K562 (cell line): ENCODE data around the gene C1orf167. TPM values are rescaled to one million over a fixed set of nuclear protein-coding genes. Genes with fewer than 3 reads are reported as not detected.

Experiments
- ATAC-seq: fragments of 200-7000 bp; cut with Tn5 transposase; 3 replicates; pipeline ENCODE4 v1.9.1; 2020; ENCODE audit warnings: moderate library complexity
- BruUV-seq: library from RNA; stranded (reverse); fragments of 400-500 nt; replicated peaks from 2 replicates; lab custom pipeline; 2021; lab: Mats Ljungman, UMichigan
- CTCF ChIA-PET: fragments of 300-600 bp; formaldehyde crosslinking; extraction: SDS; loops from one replicate; lab custom pipeline; 2021; ENCODE audit warnings: low intra/inter-chr PET ratio; lab: Yijun Ruan, JAX
- POLR2A ChIA-PET: fragments of 300-600, 350-650 bp; sonication (Branson Sonifier 250); formaldehyde crosslinking; extraction: SDS; loops from one replicate; lab custom pipeline; 2021; ENCODE audit warnings: antibody characterized with exemption, inconsistent platforms; lab: Yijun Ruan, JAX
- DNase-seq, 4 experiments: peaks; one replicate each; pipeline versions ENCODE4 v3.0.0 to v3.0.0-alpha.2; 2011 to 2018; ENCODE audit warnings: low spot score in 3 of 4, mixed read lengths in 3 of 4; ENCODE audit errors: extremely low read depth in 1 of 4
- FAIRE-seq: peaks from 2 replicates; lab custom pipeline; 2011; peaks lifted over from hg19 to GRCh38; lab: Jason Lieb, UNC
- H2AFZ ChIP-seq: 2 replicates; pipeline ENCODE4 v1.6.0; 2011; ENCODE audit warnings: low read depth, low read length, control low read depth, inconsistent platforms
- H3K27ac ChIP-seq: fragments of 200-600 bp; 3 replicates; pipeline ENCODE4 v1.8.0; 2011; ENCODE audit warnings: low read depth, mild to moderate bottlenecking, control low read depth, inconsistent platforms, low read length, moderate library complexity, mixed read lengths; ENCODE audit errors: extremely low read depth
- H3K27me3 ChIP-seq, 2 experiments: fragments of 300-600 bp in 1 of 2; 2 replicates in 1 of 2; 3 replicates in 1 of 2; pipeline versions ENCODE4 v1.6.0 to v1.8.0; 2011; ENCODE audit warnings: inconsistent platforms in 2 of 2, low read length in 2 of 2, mild to moderate bottlenecking in 1 of 2, mixed read lengths in 1 of 2, moderate library complexity in 1 of 2; ENCODE audit not compliant: control insufficient read depth in 2 of 2, insufficient read depth in 2 of 2
- H3K36me3 ChIP-seq: fragments of 300-600 bp; 3 replicates; pipeline ENCODE4 v1.8.0; 2011; ENCODE audit warnings: mild to moderate bottlenecking, low read length, inconsistent platforms; ENCODE audit not compliant: control insufficient read depth, insufficient read depth
- H3K4me1 ChIP-seq, 2 experiments: fragments of 200-600 bp in 1 of 2; replicated peaks in 1 of 2; 2 replicates in 1 of 2; 3 replicates in 1 of 2; pipeline versions ENCODE4 v1.5.1 to v1.8.0; 2011; ENCODE audit warnings: inconsistent platforms in 2 of 2, low read length in 2 of 2, mild to moderate bottlenecking in 1 of 2, mixed read lengths in 1 of 2, moderate library complexity in 1 of 2; ENCODE audit not compliant: control insufficient read depth in 2 of 2, insufficient read depth in 2 of 2
- H3K4me2 ChIP-seq: 2 replicates; pipeline ENCODE4 v1.6.1; 2011; ENCODE audit warnings: low read length, control low read depth, inconsistent platforms, mixed read lengths; ENCODE audit not compliant: insufficient read depth
- H3K4me3 ChIP-seq: fragments of 200-600 bp; sonication (generic), shearing (Covaris generic); 2 replicates; pipeline ENCODE4 v1.5.1; 2016; ENCODE audit warnings: control low read depth, inconsistent platforms
- H3K79me2 ChIP-seq: fragments of 200-600 bp; 3 replicates; pipeline ENCODE4 v1.8.0; 2011; ENCODE audit warnings: low read length, inconsistent platforms; ENCODE audit not compliant: control insufficient read depth, insufficient read depth
- H3K9ac ChIP-seq, 2 experiments: 2 replicates each; pipeline versions ENCODE4 v1.6.0 to v1.6.1; 2011; ENCODE audit warnings: low read depth in 2 of 2, low read length in 2 of 2, control low read depth in 1 of 2, inconsistent platforms in 1 of 2, mild to moderate bottlenecking in 1 of 2, mixed read lengths in 1 of 2; ENCODE audit not compliant: insufficient read depth in 1 of 2
- H3K9me1 ChIP-seq: one replicate; pipeline ENCODE4 v1.6.0; 2011; ENCODE audit warnings: inconsistent platforms, mild to moderate bottlenecking, low read length, moderate library complexity; ENCODE audit not compliant: control insufficient read depth, insufficient read depth
- H3K9me3 ChIP-seq: replicated peaks from 2 replicates; pipeline ENCODE4 v1.5.1; 2011; ENCODE audit warnings: low read depth, low read length, inconsistent platforms; ENCODE audit not compliant: control insufficient read depth, insufficient read depth
- H4K20me1 ChIP-seq: replicated peaks from 2 replicates; pipeline ENCODE4 v1.6.1; 2011; ENCODE audit warnings: low read length, inconsistent platforms, mixed read lengths; ENCODE audit not compliant: control insufficient read depth, insufficient read depth
- BACH1 ChIP-seq: fragments of 200-800 bp; sonication (Bioruptor generic); IDR thresholded peaks from 2 replicates; pipeline ENCODE4 v1.6.1; 2016; ENCODE audit warnings: missing genetic modification characterization, missing compliant biosample characterization
- BRD9 ChIP-seq: fragments of 450-650 bp; IDR thresholded peaks from 2 replicates; pipeline ENCODE4 v1.6.1; 2018; ENCODE audit warnings: low read depth; ENCODE audit not compliant: partially characterized antibody
- KLF6 ChIP-seq: fragments of 250-450 bp; sonication (Bioruptor Pico); IDR thresholded peaks from 2 replicates; pipeline ENCODE4 v1.4.0; 2020; ENCODE audit warnings: mild to moderate bottlenecking, moderate library complexity, borderline replicate concordance
- NEUROD1 ChIP-seq: fragments of 150-350 bp; IDR thresholded peaks from 2 replicates; pipeline ENCODE4 v1.6.1; 2014; ENCODE audit warnings: borderline replicate concordance, low read length, low read depth; ENCODE audit not compliant: partially characterized antibody
- NRF1 ChIP-seq, 2 experiments: fragments of 450-650 bp; IDR thresholded peaks in 1 of 2; conservative IDR thresholded peaks in 1 of 2; 2 replicates each; pipeline ENCODE4 v1.6.1; 2014; ENCODE audit warnings: mild to moderate bottlenecking in 2 of 2
- PCBP1 ChIP-seq: fragments of 200-400 bp; formaldehyde crosslinking; IDR thresholded peaks from 2 replicates; pipeline ENCODE4 v1.6.1; 2018; ENCODE audit warnings: mild to moderate bottlenecking, low read depth, low read length; ENCODE audit not compliant: poor library complexity, severe bottlenecking
- POLR2G ChIP-seq: fragments of 200-400 bp; formaldehyde crosslinking; IDR thresholded peaks from 2 replicates; pipeline ENCODE4 v1.6.1; 2017; ENCODE audit warnings: low read depth, mild to moderate bottlenecking, antibody characterized with exemption, low read length, moderate library complexity
- RBFOX2 ChIP-seq: fragments of 200-400 bp; formaldehyde crosslinking; IDR thresholded peaks from 2 replicates; pipeline ENCODE4 v1.6.1; 2017; ENCODE audit warnings: low read depth, mild to moderate bottlenecking, low read length, moderate library complexity
- STAT5B ChIP-seq: fragments of 250-450 bp; sonication (Bioruptor Pico); IDR thresholded peaks from 2 replicates; pipeline ENCODE4 v1.8.0; 2021; ENCODE audit warnings: mild to moderate bottlenecking, inconsistent platforms
- TOE1 ChIP-seq, 2 experiments: fragments of 450-650 bp in 1 of 2; sonication (generic) in 1 of 2; formaldehyde crosslinking in 1 of 2; IDR thresholded peaks; 2 replicates each; pipeline versions ENCODE4 v1.7.1 to v1.8.0; 2016 to 2022; ENCODE audit warnings: borderline replicate concordance in 2 of 2, mild to moderate bottlenecking in 2 of 2, antibody characterized with exemption in 1 of 2, inconsistent platforms in 1 of 2, low read depth in 1 of 2, missing genetic modification reagents in 1 of 2, moderate library complexity in 1 of 2
- ZBED1 ChIP-seq: IDR thresholded peaks from 2 replicates; pipeline ENCODE4 v1.6.1; 2014
- ZNF445 ChIP-seq: fragments of 250-450 bp; sonication (Bioruptor Pico); IDR thresholded peaks from 2 replicates; pipeline ENCODE4 v1.4.0; 2020; ENCODE audit warnings: low read depth, mild to moderate bottlenecking, moderate library complexity
- ZNF766 ChIP-seq: fragments of 200-800 bp; sonication (Bioruptor generic); conservative IDR thresholded peaks from 2 replicates; pipeline ENCODE4 v1.6.1; 2016; ENCODE audit warnings: missing genetic modification characterization, missing compliant biosample characterization
- WGBS: fragments of 100-300 bp; shearing (Covaris generic); methylation state at CpG from one replicate; pipeline ENCODE4 v1.1.6; 2016; ENCODE audit warnings: low coverage, mixed read lengths; ENCODE audit not compliant: insufficient coverage; ENCODE audit errors: missing lambda C conversion rate; 5-methylcytosine and 5-hydroxymethylcytosine counted together
- in situ Hi-C: fragments of 300-500 bp; cut with MboI; formaldehyde crosslinking; loops from 4 replicates; pipeline ENCODE4 v1.15.0; 2018; ENCODE audit warnings: inconsistent platforms, mixed read lengths
- intact Hi-C: fragments of 100-400 bp; cut with micrococcal nuclease; formaldehyde crosslinking; loops from 2 replicates; pipeline ENCODE4 v1.14.2; 2022
- polyA plus RNA-seq, 8 experiments: library from polyadenylated mRNA; depleted of rRNA in 4 of 8; stranded (reverse) in 5 of 8; unstranded in 3 of 8; fragments of >200 nt; fragmentation: Nextera tagmentation in 2 of 8; fragmentation: Illumina TruSeq in 1 of 8; extraction: Ambion mirVana in 2 of 8; extraction: Trizol in 1 of 8; gene quantifications; 2 replicates each; pipeline versions ENCODE4 v1.2.1 to v1.2.3, GENCODE V29; 2011 to 2014; ENCODE audit warnings: inconsistent platforms in 1 of 8, missing spikeins in 1 of 8
- total RNA-seq, 7 experiments: library from RNA; depleted of rRNA in 6 of 7; stranded (reverse); fragments of >200 nt in 6 of 7; fragmentation: Illumina TruSeq in 2 of 7; extraction: Trizol in 2 of 7; gene quantifications; 2 replicates each; pipeline versions ENCODE4 v1.2.1 to v1.2.3, GENCODE V29; 2011 to 2021; ENCODE audit warnings: low replicate concordance in 1 of 7
- TF ChIP-seq, protein P1 (sequence below): fragments of 250-450 bp; sonication (Bioruptor Pico); IDR thresholded peaks from 2 replicates; pipeline ENCODE4 v1.5.1; 2021; ENCODE audit warnings: mild to moderate bottlenecking
- TF ChIP-seq, protein P2 (sequence below): fragments of 450-650 bp; IDR thresholded peaks from 2 replicates; pipeline ENCODE4 v1.6.1; 2016; ENCODE audit warnings: low read depth, mild to moderate bottlenecking, moderate library complexity

Gene C1orf167
- total and polyA plus RNA-seq, 9 of the 15 experiments (the other 6 are each of a cell fraction or from before 2014, with no cell fraction given) = 0.22 to 0.86 (median 0.31) TPM; not detected in 2

DNA sequence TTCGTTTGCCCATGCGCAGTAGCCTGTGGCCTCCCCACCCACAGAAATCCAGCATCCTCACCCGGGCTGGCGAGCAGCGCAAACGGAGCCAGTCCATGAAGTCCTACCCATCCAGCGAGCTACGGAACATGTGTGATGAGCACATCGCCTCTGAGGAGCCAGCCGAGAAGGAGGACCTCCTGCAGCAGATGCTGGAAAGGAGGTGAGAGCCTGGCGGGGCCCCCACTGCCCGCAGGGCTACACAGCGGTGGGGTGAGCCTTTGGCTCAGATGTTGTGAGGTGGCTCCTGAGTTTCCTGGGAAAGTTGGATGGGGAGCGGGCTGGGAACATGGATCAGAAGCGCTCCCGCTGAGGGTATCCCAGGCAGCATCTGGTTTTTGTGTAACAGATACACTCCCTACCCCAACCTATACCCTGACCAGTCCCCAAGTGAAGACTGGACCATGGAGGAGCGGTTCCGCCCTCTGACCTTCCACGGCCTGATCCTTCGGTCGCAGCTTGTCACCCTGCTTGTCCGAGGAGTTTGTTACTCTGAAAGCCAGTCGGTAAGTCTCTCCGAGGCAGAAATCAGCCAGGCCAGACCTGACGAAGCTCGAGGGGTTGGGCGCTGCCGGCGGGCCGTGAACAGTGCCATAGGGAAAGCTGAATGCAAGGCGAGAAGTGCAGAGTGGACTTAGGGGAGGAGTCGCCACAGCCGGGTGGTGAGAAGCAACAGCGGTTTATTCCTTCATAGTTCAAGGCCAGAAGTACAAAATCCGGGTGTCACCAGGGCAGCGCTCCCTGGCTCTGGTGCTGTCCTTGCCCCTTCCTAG lies 75.2 kb downstream of the C1orf167 start:
- H3K27me3 ChIP-seq = no peaks in the 10 kb centered on the region
- TF ChIP-seq POLR2G (0 out of 2 replicates have a peak, but pooled peaks have one; percentile 31), NRF1 (conservative IDR thresholded peaks at IDR 0.05 in 1 of 2, IDR thresholded peaks at IDR 0.05 in 1 of 2) (no peak), ZBED1 (no peak), BACH1 (tag) (no peak), RBFOX2 (0 out of 2 replicates have a peak, but pooled peaks have one; percentile 15), NEUROD1 (no peak), ZNF766 (no peak), KLF6 (CRISPR knock-in tag) (no peak), BRD9 (no peak), PCBP1 (no peak), STAT5B (CRISPR knock-in tag) (no peak), ZNF445 (CRISPR knock-in tag) (no peak), TOE1 (IDR thresholded peaks at IDR 0.05; ENCODE audit: borderline replicate concordance) (no peak), TOE1 (CRISPR knock-in tag; IDR thresholded peaks at IDR 0.05; ENCODE audit: borderline replicate concordance, low read depth) (no peak)
- TF ChIP-seq, protein P1, sequence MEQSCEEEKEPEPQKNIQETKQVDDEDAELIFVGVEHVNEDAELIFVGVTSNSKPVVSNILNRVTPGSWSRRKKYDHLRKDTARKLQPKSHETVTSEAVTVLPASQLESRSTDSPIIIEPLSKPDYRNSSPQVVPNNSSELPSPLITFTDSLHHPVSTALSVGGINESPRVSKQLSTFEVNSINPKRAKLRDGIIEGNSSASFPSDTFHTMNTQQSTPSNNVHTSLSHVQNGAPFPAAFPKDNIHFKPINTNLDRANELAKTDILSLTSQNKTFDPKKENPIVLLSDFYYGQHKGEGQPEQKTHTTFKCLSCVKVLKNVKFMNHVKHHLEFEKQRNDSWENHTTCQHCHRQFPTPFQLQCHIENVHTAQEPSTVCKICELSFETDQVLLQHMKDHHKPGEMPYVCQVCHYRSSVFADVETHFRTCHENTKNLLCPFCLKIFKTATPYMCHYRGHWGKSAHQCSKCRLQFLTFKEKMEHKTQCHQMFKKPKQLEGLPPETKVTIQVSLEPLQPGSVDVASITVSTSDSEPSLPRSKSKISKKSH (CRISPR knock-in tag) = no peak
- TF ChIP-seq, protein P2, sequence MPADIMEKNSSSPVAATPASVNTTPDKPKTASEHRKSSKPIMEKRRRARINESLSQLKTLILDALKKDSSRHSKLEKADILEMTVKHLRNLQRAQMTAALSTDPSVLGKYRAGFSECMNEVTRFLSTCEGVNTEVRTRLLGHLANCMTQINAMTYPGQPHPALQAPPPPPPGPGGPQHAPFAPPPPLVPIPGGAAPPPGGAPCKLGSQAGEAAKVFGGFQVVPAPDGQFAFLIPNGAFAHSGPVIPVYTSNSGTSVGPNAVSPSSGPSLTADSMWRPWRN = no peak
- TF ChIP-seq, all 486 proteins: peak for 2
- Histone ChIP-seq H3K9me3 (no peaks in the 10 kb centered on the region), H2AFZ (no peak overlapping the region), H3K4me3 (no peak overlapping the region), H4K20me1 (no peaks in the 10 kb centered on the region), H3K9ac (peak overlapping the region in 1 of 2 experiments; percentile 18; a peak in 1 of 4 replicates), H3K27ac (no peak overlapping the region), H3K4me1 (peaks cover 22 to 35% of the 10 kb centered on the region in 2 experiments), H3K36me3 (peaks cover 97% of the 10 kb centered on the region), H3K9me1 (no peaks in the 10 kb centered on the region), H3K79me2 (no peaks in the 10 kb centered on the region), H3K4me2 (no peak overlapping the region)
- 88% methylated on average over 34 of the region's 36 CpGs for WGBS
- ChIA-PET POLR2A (interaction anchor here (0.7 to 14.0 kb wide), 6 partner anchors 9 to 72 kb away, joined by 3 to 304 read pairs (median 4); no protein-coding TSS in a partner anchor), CTCF (interaction anchor here (4.7 kb wide), 1 partner anchor 57 kb away, joined by 93 read pairs; no protein-coding TSS in a partner anchor)
- BruUV-seq = no TSS peak
- intact Hi-C loops (no loop called here), in situ Hi-C loops (no loop called here)
- DNase-seq = no peak
- no peak for ATAC-seq
- no peak for FAIRE-seq
